HK-2 (cell line): ENCODE results near the gene EFNA5.

Experiments used
- DNase-seq: peaks from one replicate; pipeline ENCODE4 v3.0.0-alpha.2; 2018; ENCODE audit not compliant: unreplicated experiment

The EFNA5 gene

GRCh38 chr5:107603349-107603748 is 67.4 kb downstream of the EFNA5 start:
- no peak for DNase-seq

- no peak for DNase-seq
These were observed 67.8 kb downstream of the EFNA5 start for GRCh38 chr5:107602896-107603295.

- no peak for DNase-seq
These were observed 69.7 kb downstream of the EFNA5 start for GRCh38 chr5:107601076-107601475.

GRCh38 chr5:107598958-107599357 is 71.8 kb downstream of the EFNA5 start:
- DNase-seq: no peak

- no peak for DNase-seq
These were observed 72.9 kb downstream of the EFNA5 start for GRCh38 chr5:107597803-107598202.

- no peak for DNase-seq
These were observed 73.5 kb downstream of the EFNA5 start for GRCh38 chr5:107597247-107597646.

GRCh38 chr5:107594253-107595045 is 76.3 kb downstream of the EFNA5 start:
- no peak for DNase-seq

GRCh38 chr5:107593009-107593408 is 77.7 kb downstream of the EFNA5 start:
- no peak for DNase-seq

GRCh38 chr5:107592515-107592914 is 78.2 kb downstream of the EFNA5 start:
- DNase-seq: no peak

- no peak for DNase-seq
These were observed 80.1 kb downstream of the EFNA5 start for GRCh38 chr5:107590686-107591085.

- DNase-seq: no peak
These were observed 81.1 kb downstream of the EFNA5 start for GRCh38 chr5:107589520-107590193.

- DNase-seq: no peak
These were observed 88.1 kb downstream of the EFNA5 start for GRCh38 chr5:107582625-107583024.

- no peak for DNase-seq
These were observed 89.6 kb downstream of the EFNA5 start for GRCh38 chr5:107580889-107581820.

- DNase-seq: no peak
These were observed 92.6 kb downstream of the EFNA5 start for GRCh38 chr5:107578051-107578635.

- DNase-seq: no peak
These were observed 93.3 kb downstream of the EFNA5 start for GRCh38 chr5:107577394-107577950.

- DNase-seq: no peak
These were observed 93.9 kb downstream of the EFNA5 start for GRCh38 chr5:107576736-107577393.

- no peak for DNase-seq
These were observed 94.6 kb downstream of the EFNA5 start for GRCh38 chr5:107576155-107576554.

GRCh38 chr5:107574287-107574686 is 96.5 kb downstream of the EFNA5 start:
- DNase-seq: no peak

- no peak for DNase-seq
These were observed 97.9 kb downstream of the EFNA5 start for GRCh38 chr5:107572715-107573368.
